ENCODE results near the gene INF2. TPM values are rescaled to one million over a fixed set of nuclear protein-coding genes. Genes with fewer than 3 reads are reported as not detected.

INF2 gene
- total and polyA plus RNA-seq, 2 donors (not counting 3 experiments of a cell fraction or from before 2014, with no cell fraction given) = 55.3 to 124 TPM

GRCh38 chr14:104644091-104644635 is 45.3 kb upstream of the INF2 start:
- intact Hi-C loops (cut with micrococcal nuclease) (no loop called here), dilution Hi-C loops (cut with MboI; ENCODE audit: extremely low pct_ligation_motif_present, low sequenced_read_pairs) (no loop called here)
- Histone ChIP-seq H3K9me3 (replicated peaks; ENCODE audit: control insufficient read depth, insufficient read depth, low read length) (no peaks in the 10 kb centered on the region), H3K79me2 (ENCODE audit: control insufficient read depth, insufficient read depth, low read length) (no peaks in the 10 kb centered on the region), H3K4me2 (ENCODE audit: insufficient read depth, low read length) (no peak overlapping the region), H2AFZ (ENCODE audit: low read depth, low read length) (no peak overlapping the region), H3K36me3 (ENCODE audit: control insufficient read depth in 2 of 2, extremely low read depth in 1 of 2, insufficient read depth in 2 of 2, low read length in 2 of 2) (no peaks in the 10 kb centered on the region), H3K9ac (replicated peaks; ENCODE audit: extremely low read depth, insufficient read depth, low read length) (no peak overlapping the region), H3K27ac (ENCODE audit: insufficient read depth, low read depth, low read length) (no peak overlapping the region), H4K20me1 (replicated peaks; ENCODE audit: control insufficient read depth, extremely low read depth, insufficient read depth, low read length) (no peaks in the 10 kb centered on the region), H3K27me3 (ENCODE audit: control insufficient read depth in 2 of 2, insufficient read depth in 2 of 2, low read length in 2 of 2) (peaks cover 0 to 4% of the 10 kb centered on the region in 2 experiments), H3K9me1 (replicated peaks; ENCODE audit: control insufficient read depth, extremely low read depth, insufficient read depth, low read length) (no peaks in the 10 kb centered on the region), H3K4me1 (ENCODE audit: control insufficient read depth, extremely low read depth, insufficient read depth, low read length) (no peaks in the 10 kb centered on the region), H3K4me3 (replicated peaks in 1 of 3; ENCODE audit: insufficient read depth in 1 of 3, low read depth in 1 of 3, low read length in 3 of 3) (no peak overlapping the region)
- DNase-seq (ENCODE audit: low read depth, low spot score) (no peak), FAIRE-seq (no peak)
- no TSS peak for BruUV-seq (replicated peaks)
- ChIA-PET POLR2A (no interaction called here), CTCF (interaction anchor here (1.0 kb wide), 1 partner anchor 567 kb away, joined by 3 read pairs; no protein-coding TSS in a partner anchor)
- TF ChIP-seq MYC (IDR thresholded peaks at IDR 0.05; ENCODE audit: low read depth, low read length) (no peak), POLR2A (IDR thresholded peaks at IDR 0.05; ENCODE audit: low read depth, low read length) (no peak), GATA2 (IDR thresholded peaks at IDR 0.05; ENCODE audit: insufficient read depth, insufficient read length, low read depth, low read length) (no peak), EZH2 (IDR thresholded peaks at IDR 0.05; ENCODE audit: borderline replicate concordance, low read depth, low read length, severe bottlenecking) (no peak), POLR2AphosphoS5 (IDR thresholded peaks at IDR 0.05; ENCODE audit: insufficient read depth, low read depth, low read length) (no peak), FOS (IDR thresholded peaks at IDR 0.05; ENCODE audit: borderline replicate concordance, insufficient read depth, low read length) (no peak), CTCF (IDR thresholded peaks at IDR 0.05; ENCODE audit: extremely low read depth in 1 of 2, insufficient read depth in 1 of 2, low read depth in 1 of 2, low read length in 2 of 2) (no peak), JUN (IDR thresholded peaks at IDR 0.05; ENCODE audit: borderline replicate concordance, insufficient read depth, insufficient read length, low read depth) (no peak), MAX (IDR thresholded peaks at IDR 0.05; ENCODE audit: insufficient read depth, insufficient read length) (no peak)

Data from endothelial cell of umbilical vein (primary cell).